GM12801 (cell line): ENCODE data around the gene GLYATL1.

Experiments used
- CTCF ChIP-seq: IDR thresholded peaks from one replicate; pipeline ENCODE4 v1.5.1; 2011; ENCODE audit warnings: control low read depth; ENCODE audit not compliant: insufficient read length; ENCODE audit errors: extremely low read depth

Gene GLYATL1

DNA sequence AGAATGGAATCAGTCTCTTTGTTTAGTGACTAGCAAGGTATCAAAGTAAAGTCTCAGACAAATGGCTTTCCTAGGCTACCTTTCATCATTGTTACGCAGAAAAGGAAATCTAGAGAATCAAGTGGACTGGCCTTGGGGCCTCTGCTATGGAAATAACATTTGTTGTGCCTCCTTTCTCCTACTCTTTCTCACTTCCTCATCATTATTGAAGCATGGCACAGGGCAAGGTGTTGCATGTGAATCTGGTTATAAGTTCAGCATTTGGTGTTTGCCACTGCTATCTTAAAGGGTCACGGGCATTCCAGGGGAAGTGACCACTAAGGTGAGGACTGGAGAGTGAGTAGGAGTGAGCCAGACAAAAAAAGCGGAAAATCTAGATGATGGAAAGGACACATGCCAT, 54.9 kb downstream of the GLYATL1 start:
- no peak for TF ChIP-seq CTCF

- TF ChIP-seq CTCF = no peak
Measured at GRCh38 chr11:58998480-58999290, 59.4 kb downstream of the GLYATL1 start.

DNA sequence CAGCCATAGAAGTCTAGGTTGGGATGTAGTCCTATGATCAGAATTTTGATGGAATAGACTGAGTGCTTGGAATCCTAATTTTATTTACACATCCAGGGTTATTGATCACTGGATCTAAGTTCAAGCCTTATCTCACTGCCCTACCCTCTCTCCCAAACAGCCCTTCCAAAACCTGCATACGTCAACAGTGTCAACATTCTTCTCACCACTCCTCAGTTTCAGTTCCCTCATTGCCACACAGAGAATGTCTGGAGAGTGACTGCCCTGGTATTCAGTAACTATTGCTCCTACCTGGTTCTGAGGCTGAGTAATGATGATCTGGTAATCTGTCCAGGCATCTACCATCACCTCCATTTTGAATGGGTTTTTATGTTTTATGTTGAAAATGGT, 60.0 kb downstream of the GLYATL1 start:
- TF ChIP-seq CTCF = no peak

GRCh38 chr11:59000003-59000402, 60.7 kb downstream of the GLYATL1 start:
- no peak for TF ChIP-seq CTCF
